ENCODE measurements around the gene BCR.
"Not testable (repeated sequence)": the region's sequence is repeated elsewhere in the genome, so short reads cannot be mapped to it uniquely, and the experiment has no call there.

Gene BCR

GRCh38 chr22:23353696-23354095, 173.4 kb downstream of the BCR start:
- no peak overlapping the region for H3K9ac ChIP-seq (ENCODE audit: low read length)
- no peak overlapping the region for H3K4me3 ChIP-seq (ENCODE audit: low read length)
- H3K4me1 ChIP-seq (ENCODE audit: control insufficient read depth, insufficient read depth, low read length), result no peaks in the 10 kb centered on the region
- H3K36me3 ChIP-seq (ENCODE audit: control insufficient read depth, insufficient read depth, low read length), result no peaks in the 10 kb centered on the region
- no peaks in the 10 kb centered on the region for H3K9me3 ChIP-seq (ENCODE audit: control insufficient read depth, low read length)
- H3K27me3 ChIP-seq (ENCODE audit: control insufficient read depth, insufficient read depth, low read length), result no peaks in the 10 kb centered on the region

GRCh38 chr22:23356094-23356493, 175.8 kb downstream of the BCR start:
- no peaks in the 10 kb centered on the region for H3K36me3 ChIP-seq (ENCODE audit: control insufficient read depth, insufficient read depth, low read length)
- H3K9ac ChIP-seq (ENCODE audit: low read length), result no peak overlapping the region
- H3K27me3 ChIP-seq (ENCODE audit: control insufficient read depth, insufficient read depth, low read length), result no peaks in the 10 kb centered on the region
- no peak overlapping the region for H3K4me3 ChIP-seq (ENCODE audit: low read length)
- no peaks in the 10 kb centered on the region for H3K9me3 ChIP-seq (ENCODE audit: control insufficient read depth, low read length)
- H3K4me1 ChIP-seq (ENCODE audit: control insufficient read depth, insufficient read depth, low read length), result no peaks in the 10 kb centered on the region

- Histone ChIP-seq H3K4me3 (ENCODE audit: low read length) (no peak overlapping the region), H3K36me3 (ENCODE audit: control insufficient read depth, insufficient read depth, low read length) (no peaks in the 10 kb centered on the region), H3K9me3 (ENCODE audit: control insufficient read depth, low read length) (no peaks in the 10 kb centered on the region), H3K9ac (ENCODE audit: low read length) (no peak overlapping the region), H3K27me3 (ENCODE audit: control insufficient read depth, insufficient read depth, low read length) (no peaks in the 10 kb centered on the region), H3K4me1 (ENCODE audit: control insufficient read depth, insufficient read depth, low read length) (no peaks in the 10 kb centered on the region)
These were observed 176.7 kb downstream of the BCR start for GRCh38 chr22:23357053-23357452.

- Histone ChIP-seq H3K27me3 (ENCODE audit: control insufficient read depth, insufficient read depth, low read length) (peaks cover 4% of the 10 kb centered on the region), H3K36me3 (ENCODE audit: control insufficient read depth, insufficient read depth, low read length) (no peaks in the 10 kb centered on the region), H3K4me3 (ENCODE audit: low read length) (no peak overlapping the region), H3K9ac (ENCODE audit: low read length) (no peak overlapping the region), H3K9me3 (ENCODE audit: control insufficient read depth, low read length) (no peaks in the 10 kb centered on the region), H3K4me1 (ENCODE audit: control insufficient read depth, insufficient read depth, low read length) (no peaks in the 10 kb centered on the region)
These were observed 179.3 kb downstream of the BCR start for GRCh38 chr22:23359583-23360123.

GRCh38 chr22:23361676-23362075, 181.4 kb downstream of the BCR start:
- no peaks in the 10 kb centered on the region for H3K4me1 ChIP-seq (ENCODE audit: control insufficient read depth, insufficient read depth, low read length)
- no peaks in the 10 kb centered on the region for H3K36me3 ChIP-seq (ENCODE audit: control insufficient read depth, insufficient read depth, low read length)
- peaks cover 4% of the 10 kb centered on the region for H3K27me3 ChIP-seq (ENCODE audit: control insufficient read depth, insufficient read depth, low read length)
- no peaks in the 10 kb centered on the region for H3K9me3 ChIP-seq (ENCODE audit: control insufficient read depth, low read length)
- H3K9ac ChIP-seq (ENCODE audit: low read length), result no peak overlapping the region
- H3K4me3 ChIP-seq (ENCODE audit: low read length), result no peak overlapping the region

- H3K4me1 ChIP-seq (ENCODE audit: control insufficient read depth, insufficient read depth, low read length), result no peaks in the 10 kb centered on the region
- no peaks in the 10 kb centered on the region for H3K36me3 ChIP-seq (ENCODE audit: control insufficient read depth, insufficient read depth, low read length)
- no peak overlapping the region for H3K4me3 ChIP-seq (ENCODE audit: low read length)
- no peak overlapping the region for H3K9ac ChIP-seq (ENCODE audit: low read length)
- no peaks in the 10 kb centered on the region for H3K9me3 ChIP-seq (ENCODE audit: control insufficient read depth, low read length)
- peaks cover 4% of the 10 kb centered on the region for H3K27me3 ChIP-seq (ENCODE audit: control insufficient read depth, insufficient read depth, low read length)
These were observed 183.4 kb downstream of the BCR start for GRCh38 chr22:23363683-23364082.

- Histone ChIP-seq H3K9ac (ENCODE audit: low read length) (no peak overlapping the region), H3K27me3 (ENCODE audit: control insufficient read depth, insufficient read depth, low read length) (peaks cover 4% of the 10 kb centered on the region), H3K9me3 (ENCODE audit: control insufficient read depth, low read length) (no peaks in the 10 kb centered on the region), H3K36me3 (ENCODE audit: control insufficient read depth, insufficient read depth, low read length) (no peaks in the 10 kb centered on the region), H3K4me1 (ENCODE audit: control insufficient read depth, insufficient read depth, low read length) (no peaks in the 10 kb centered on the region), H3K4me3 (ENCODE audit: low read length) (no peak overlapping the region)
These were observed 184.1 kb downstream of the BCR start for GRCh38 chr22:23364389-23364788.

- no peak overlapping the region for H3K9ac ChIP-seq (ENCODE audit: low read length)
- no peaks in the 10 kb centered on the region for H3K4me1 ChIP-seq (ENCODE audit: control insufficient read depth, insufficient read depth, low read length)
- no peaks in the 10 kb centered on the region for H3K36me3 ChIP-seq (ENCODE audit: control insufficient read depth, insufficient read depth, low read length)
- peaks cover 4% of the 10 kb centered on the region for H3K27me3 ChIP-seq (ENCODE audit: control insufficient read depth, insufficient read depth, low read length)
- H3K4me3 ChIP-seq (ENCODE audit: low read length), result no peak overlapping the region
- no peaks in the 10 kb centered on the region for H3K9me3 ChIP-seq (ENCODE audit: control insufficient read depth, low read length)
These were observed 185.2 kb downstream of the BCR start for GRCh38 chr22:23365524-23365923.

GRCh38 chr22:23365961-23366360, 185.7 kb downstream of the BCR start:
- H3K9ac ChIP-seq (ENCODE audit: low read length), result no peak overlapping the region
- peaks cover 4% of the 10 kb centered on the region for H3K27me3 ChIP-seq (ENCODE audit: control insufficient read depth, insufficient read depth, low read length)
- no peaks in the 10 kb centered on the region for H3K4me1 ChIP-seq (ENCODE audit: control insufficient read depth, insufficient read depth, low read length)
- H3K36me3 ChIP-seq (ENCODE audit: control insufficient read depth, insufficient read depth, low read length), result no peaks in the 10 kb centered on the region
- no peak overlapping the region for H3K4me3 ChIP-seq (ENCODE audit: low read length)
- H3K9me3 ChIP-seq (ENCODE audit: control insufficient read depth, low read length), result no peaks in the 10 kb centered on the region

- not testable (repeated sequence) for H3K9ac ChIP-seq (ENCODE audit: low read length); H3K4me3 ChIP-seq (ENCODE audit: low read length); H3K4me1 ChIP-seq (ENCODE audit: control insufficient read depth, insufficient read depth, low read length); H3K36me3 ChIP-seq (ENCODE audit: control insufficient read depth, insufficient read depth, low read length); H3K27me3 ChIP-seq (ENCODE audit: control insufficient read depth, insufficient read depth, low read length); H3K9me3 ChIP-seq (ENCODE audit: control insufficient read depth, low read length)
These were observed 186.9 kb downstream of the BCR start for GRCh38 chr22:23367196-23367595.
